Measurements from ENCODE around the gene SMC2.

GRCh38 chr9:104177003-104177611, 83.0 kb downstream of the SMC2 start:
- no peak for TF ChIP-seq POLR2A (IDR thresholded peaks at IDR 0.05)
- TF ChIP-seq CTCF (IDR thresholded peaks at IDR 0.05): no peak
- no peak for TF ChIP-seq EP300 (IDR thresholded peaks at IDR 0.05)

All from ovary (tissue), 3 donors.